HG03342 (cell line): ENCODE measurements around the gene LHX6.

Experiments
- ATAC-seq: cut with Tn5 transposase; IDR thresholded peaks from one replicate; pipeline ENCODE4 v1.9.1; 2021; ENCODE audit warnings: mild to moderate bottlenecking, moderate library complexity; ENCODE audit not compliant: unreplicated experiment

The LHX6 gene

GRCh38 chr9:122216798-122217418 lies 11.8 kb downstream of the LHX6 start:
- ATAC-seq = no peak

- ATAC-seq = no peak
Observed at GRCh38 chr9:122216138-122216797, 12.5 kb downstream of the LHX6 start.

- no peak for ATAC-seq
Observed at GRCh38 chr9:122215663-122216062, 13.1 kb downstream of the LHX6 start.

GRCh38 chr9:122214507-122214906 lies 14.2 kb downstream of the LHX6 start:
- no peak for ATAC-seq

GRCh38 chr9:122213589-122214413 lies 15.0 kb downstream of the LHX6 start:
- ATAC-seq = peak; percentile 53

GRCh38 chr9:122213102-122213588 lies 15.6 kb downstream of the LHX6 start:
- ATAC-seq = no peak

- ATAC-seq = no peak
Observed at GRCh38 chr9:122212473-122213004, 16.2 kb downstream of the LHX6 start.

- no peak for ATAC-seq
Observed at GRCh38 chr9:122209451-122209850, 19.3 kb downstream of the LHX6 start.

- no peak for ATAC-seq
Observed at GRCh38 chr9:122207096-122207495, 21.7 kb downstream of the LHX6 start.

GRCh38 chr9:122206118-122207046 lies 22.4 kb downstream of the LHX6 start:
- ATAC-seq = no peak

GRCh38 chr9:122205176-122205575 lies 23.6 kb downstream of the LHX6 start:
- ATAC-seq = no peak

- ATAC-seq = no peak
Observed at GRCh38 chr9:122204491-122204890, 24.3 kb downstream of the LHX6 start.

GRCh38 chr9:122204055-122204454 lies 24.7 kb downstream of the LHX6 start:
- ATAC-seq = no peak

GRCh38 chr9:122202111-122202510 lies 26.6 kb downstream of the LHX6 start:
- ATAC-seq = no peak

- no peak for ATAC-seq
Observed at GRCh38 chr9:122201641-122202040, 27.1 kb downstream of the LHX6 start.

- ATAC-seq = no peak
Observed at GRCh38 chr9:122200960-122201595, 27.7 kb downstream of the LHX6 start.

GRCh38 chr9:122197882-122198281 lies 30.9 kb downstream of the LHX6 start:
- no peak for ATAC-seq

GRCh38 chr9:122197426-122197825 lies 31.3 kb downstream of the LHX6 start:
- ATAC-seq = no peak

- no peak for ATAC-seq
Observed at GRCh38 chr9:122195875-122196274, 32.9 kb downstream of the LHX6 start.

GRCh38 chr9:122193651-122194050 lies 35.1 kb downstream of the LHX6 start:
- ATAC-seq = no peak
